ENCODE data around the gene SLC13A5.

The SLC13A5 gene

DNA sequence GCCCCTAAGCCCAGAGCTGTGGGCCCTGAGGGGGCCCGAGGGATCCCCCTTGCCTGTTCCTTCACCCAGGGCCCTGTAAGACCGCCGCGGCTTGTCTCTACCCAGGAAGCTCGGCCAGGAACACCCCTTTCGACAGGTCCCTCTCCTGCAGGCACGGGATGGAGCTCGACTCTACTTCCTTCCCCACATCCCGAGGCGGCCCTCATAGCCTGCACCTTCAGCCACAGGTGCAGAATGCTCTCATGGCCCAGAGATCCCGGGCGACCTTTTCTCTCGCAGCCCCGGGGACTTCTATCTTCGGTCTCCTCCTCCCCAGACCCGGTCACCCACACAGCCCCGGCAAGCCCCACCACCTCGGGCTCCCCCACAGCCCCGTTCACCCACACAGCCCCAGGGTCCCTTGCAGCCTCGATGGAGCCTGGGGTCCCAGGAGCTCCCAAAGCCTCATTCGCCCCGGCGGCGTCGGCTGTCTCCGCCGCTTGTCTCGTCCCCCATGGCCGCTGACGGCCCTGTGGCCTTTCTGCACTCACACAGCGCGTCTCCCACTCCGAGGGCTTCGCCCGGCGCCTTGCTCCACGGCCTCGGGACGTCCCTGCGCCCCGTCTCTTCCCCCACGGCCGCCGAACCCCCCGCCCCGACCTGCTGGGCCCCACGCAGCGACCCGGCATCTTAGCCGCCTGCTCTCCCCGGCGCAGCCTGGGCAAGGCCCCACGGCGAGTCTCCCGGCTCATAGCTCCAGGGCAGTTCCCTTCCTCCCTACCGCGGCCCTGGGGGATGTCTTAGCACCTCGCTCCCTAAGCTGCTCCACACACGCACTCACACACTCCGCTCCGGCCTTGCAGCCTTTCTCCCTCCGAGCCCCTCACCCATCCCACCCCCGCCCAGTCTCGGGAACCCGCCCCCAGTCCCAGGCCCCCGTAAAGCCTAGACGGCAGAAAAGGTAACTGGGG is 73.3 kb downstream of the SLC13A5 start:
- Histone ChIP-seq H3K9me3 (ENCODE audit: control insufficient read depth, low read length) (no peaks in the 10 kb centered on the region), H3K27me3 (ENCODE audit: control insufficient read depth, insufficient read depth, low read length, poor library complexity, severe bottlenecking) (no peaks in the 10 kb centered on the region), H3K36me3 (ENCODE audit: control insufficient read depth, insufficient read depth, low read length) (peaks cover 7% of the 10 kb centered on the region), H3K4me3 (ENCODE audit: insufficient read depth, low read depth, low read length) (peak overlapping the region; percentile 86), H3K4me1 (ENCODE audit: control insufficient read depth, insufficient read depth, low read length) (peaks cover 13% of the 10 kb centered on the region), H3K27ac (ENCODE audit: insufficient read depth, low read depth, low read length, poor library complexity, severe bottlenecking) (peak overlapping the region; percentile 74)
- WGBS, 2 experiments: 2% methylated on average over 64 to 66 of the region's 67 CpGs

DNA sequence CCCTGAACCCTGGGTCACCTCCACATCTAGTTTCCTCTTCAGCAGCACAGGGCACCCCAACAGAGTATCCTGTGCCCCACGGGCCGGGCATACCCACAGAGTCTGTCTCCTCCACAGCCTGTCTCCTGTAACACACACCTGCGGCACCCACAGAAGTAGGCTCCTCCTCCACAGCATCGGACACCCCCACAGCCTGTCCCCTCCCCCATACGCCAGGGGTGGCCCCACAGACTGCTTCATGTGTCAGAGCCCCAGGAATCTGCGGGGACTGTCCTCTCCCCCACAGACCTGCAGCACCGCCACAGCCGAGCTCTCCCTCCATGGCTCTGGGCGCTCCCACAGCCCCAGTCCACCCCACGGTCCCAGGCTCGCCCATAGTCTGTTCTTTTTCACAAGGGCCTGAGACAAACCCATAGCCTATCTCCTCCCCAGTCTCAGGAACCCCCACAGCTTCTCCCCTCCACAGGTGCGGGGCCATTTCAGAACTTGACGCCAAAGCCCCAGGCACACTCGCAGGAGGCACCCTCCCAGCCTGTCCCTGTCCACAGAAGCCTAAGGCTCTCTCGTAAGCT is 74.1 kb downstream of the SLC13A5 start:
- Histone ChIP-seq H3K9me3 (ENCODE audit: control insufficient read depth, low read length) (no peaks in the 10 kb centered on the region), H3K36me3 (ENCODE audit: control insufficient read depth, insufficient read depth, low read length) (peaks cover 11% of the 10 kb centered on the region), H3K4me3 (ENCODE audit: insufficient read depth, low read depth, low read length) (peak overlapping the region; percentile 86), H3K27me3 (ENCODE audit: control insufficient read depth, insufficient read depth, low read length, poor library complexity, severe bottlenecking) (no peaks in the 10 kb centered on the region), H3K27ac (ENCODE audit: insufficient read depth, low read depth, low read length, poor library complexity, severe bottlenecking) (no peak overlapping the region), H3K4me1 (ENCODE audit: control insufficient read depth, insufficient read depth, low read length) (peaks cover 13% of the 10 kb centered on the region)
- WGBS, 2 experiments: 62 to 68% methylated on average over 14 to 15 of the region's 15 CpGs

DNA sequence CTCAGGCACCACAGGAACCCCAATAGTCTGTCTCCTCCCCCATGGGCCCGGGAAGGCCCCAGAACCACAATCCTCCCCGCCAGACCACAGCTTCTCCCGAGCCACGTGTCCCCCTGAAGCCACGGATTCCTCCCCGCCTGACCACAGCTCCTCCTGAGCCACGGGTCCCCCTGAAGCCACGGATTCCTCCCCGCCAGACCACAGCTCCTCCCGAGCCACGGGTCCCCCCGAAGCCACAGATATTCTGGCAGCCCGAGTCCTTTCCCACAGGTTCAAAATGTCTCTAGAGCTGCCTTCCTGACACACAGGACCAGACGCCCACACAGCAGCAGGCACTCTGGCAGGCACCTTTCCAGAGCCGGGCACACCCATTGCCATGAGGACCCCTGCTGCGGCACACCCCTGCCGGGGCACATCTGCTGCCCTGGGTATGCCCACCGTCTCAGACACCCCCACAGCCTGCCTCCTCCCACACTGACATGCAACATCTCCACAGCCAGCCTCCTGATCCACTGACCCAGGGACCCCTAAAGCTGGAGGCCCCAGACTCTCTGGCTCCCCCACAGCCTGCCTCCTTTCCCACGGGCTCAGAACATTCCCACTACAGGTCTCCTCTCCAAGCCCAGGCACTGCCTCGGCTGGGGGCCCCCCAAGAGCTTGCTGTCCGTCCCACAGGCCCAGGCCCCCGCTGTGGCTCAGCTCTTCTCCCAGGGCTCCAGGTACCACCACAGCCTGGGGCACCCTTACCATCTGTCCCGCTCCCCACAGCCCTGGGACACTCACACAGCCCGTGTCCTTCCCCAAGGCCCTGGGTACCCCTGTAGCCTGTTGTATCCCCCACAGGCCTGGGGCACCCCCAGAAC is 74.9 kb downstream of the SLC13A5 start:
- Histone ChIP-seq H3K4me1 (ENCODE audit: control insufficient read depth, insufficient read depth, low read length) (peaks cover 13% of the 10 kb centered on the region), H3K27me3 (ENCODE audit: control insufficient read depth, insufficient read depth, low read length, poor library complexity, severe bottlenecking) (no peaks in the 10 kb centered on the region), H3K9me3 (ENCODE audit: control insufficient read depth, low read length) (no peaks in the 10 kb centered on the region), H3K36me3 (ENCODE audit: control insufficient read depth, insufficient read depth, low read length) (peaks cover 15% of the 10 kb centered on the region), H3K4me3 (ENCODE audit: insufficient read depth, low read depth, low read length) (no peak overlapping the region), H3K27ac (ENCODE audit: insufficient read depth, low read depth, low read length, poor library complexity, severe bottlenecking) (no peak overlapping the region)
- WGBS, 2 experiments: 88 to 90% methylated on average over 24 of the region's 24 CpGs

DNA sequence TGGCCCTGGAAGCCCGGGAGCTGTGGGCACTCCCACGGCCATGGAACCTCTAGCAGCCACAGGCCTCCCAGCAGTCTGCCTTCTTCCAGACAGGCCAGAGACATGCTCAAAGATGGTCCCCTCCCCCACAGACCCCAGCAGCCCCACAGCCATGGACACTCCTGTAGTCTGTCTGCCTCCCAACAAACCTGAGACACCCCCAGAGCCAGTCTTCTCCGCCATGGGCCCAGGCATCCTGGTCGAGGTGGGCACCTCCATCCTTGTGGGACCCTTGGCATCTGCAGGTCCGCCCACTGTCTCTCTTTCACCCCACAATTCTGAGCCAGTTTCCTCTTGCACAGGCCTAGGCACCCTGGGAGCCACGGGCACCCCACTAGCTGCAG is 75.7 kb downstream of the SLC13A5 start:
- Histone ChIP-seq H3K36me3 (ENCODE audit: control insufficient read depth, insufficient read depth, low read length) (peaks cover 18% of the 10 kb centered on the region), H3K4me1 (ENCODE audit: control insufficient read depth, insufficient read depth, low read length) (peaks cover 13% of the 10 kb centered on the region), H3K9me3 (ENCODE audit: control insufficient read depth, low read length) (no peaks in the 10 kb centered on the region), H3K27me3 (ENCODE audit: control insufficient read depth, insufficient read depth, low read length, poor library complexity, severe bottlenecking) (no peaks in the 10 kb centered on the region), H3K27ac (ENCODE audit: insufficient read depth, low read depth, low read length, poor library complexity, severe bottlenecking) (no peak overlapping the region), H3K4me3 (ENCODE audit: insufficient read depth, low read depth, low read length) (no peak overlapping the region)
- 90 to 92% methylated on average over 6 of the region's 6 CpGs for WGBS, 2 experiments

DNA sequence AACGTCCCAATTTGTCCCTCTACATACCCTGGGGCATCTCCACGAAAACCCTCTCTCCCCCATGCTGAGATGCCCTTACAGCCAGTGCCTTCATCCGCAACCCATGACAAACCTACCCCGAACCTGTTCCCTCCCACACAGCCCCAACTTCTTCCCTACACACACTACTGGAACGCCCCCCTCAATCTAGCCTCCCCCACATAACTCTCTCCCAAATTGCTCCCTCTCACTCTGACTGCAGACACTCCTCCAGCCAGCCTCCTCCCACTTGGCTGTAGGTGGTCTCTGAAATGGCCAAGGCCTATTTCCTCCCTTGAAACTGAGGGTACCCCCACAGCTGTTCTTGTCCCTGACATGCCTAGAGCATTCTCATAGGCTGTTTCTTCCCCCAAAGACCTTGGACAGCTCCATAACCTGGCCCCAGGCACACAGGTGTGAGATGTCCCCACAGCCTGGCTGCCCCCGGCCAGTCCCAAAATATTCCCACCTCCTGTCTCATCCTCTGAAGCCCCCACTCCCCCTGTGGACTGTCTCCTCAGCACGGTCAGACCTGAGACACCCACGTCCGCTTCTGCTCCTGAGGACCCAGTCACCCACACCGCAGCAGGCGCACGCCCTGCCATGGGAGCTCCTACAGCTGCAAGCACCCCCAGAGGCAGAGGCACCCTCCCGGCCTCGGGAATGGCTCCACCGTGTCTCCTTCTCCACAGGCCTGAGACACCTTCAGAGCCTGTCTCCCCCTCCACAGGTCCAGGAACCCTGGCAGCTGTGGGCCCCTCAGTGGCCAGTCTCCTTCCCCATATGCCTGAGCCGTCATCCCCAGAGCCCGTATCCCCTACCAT is 76.3 kb downstream of the SLC13A5 start:
- WGBS, 2 experiments: 92% methylated on average over 17 of the region's 17 CpGs
- peaks cover 12% of the 10 kb centered on the region for H3K4me1 ChIP-seq (ENCODE audit: control insufficient read depth, insufficient read depth, low read length)
- no peaks in the 10 kb centered on the region for H3K27me3 ChIP-seq (ENCODE audit: control insufficient read depth, insufficient read depth, low read length, poor library complexity, severe bottlenecking)
- H3K27ac ChIP-seq (ENCODE audit: insufficient read depth, low read depth, low read length, poor library complexity, severe bottlenecking): no peak overlapping the region
- no peaks in the 10 kb centered on the region for H3K9me3 ChIP-seq (ENCODE audit: control insufficient read depth, low read length)
- H3K4me3 ChIP-seq (ENCODE audit: insufficient read depth, low read depth, low read length): no peak overlapping the region
- H3K36me3 ChIP-seq (ENCODE audit: control insufficient read depth, insufficient read depth, low read length): peaks cover 18% of the 10 kb centered on the region

DNA sequence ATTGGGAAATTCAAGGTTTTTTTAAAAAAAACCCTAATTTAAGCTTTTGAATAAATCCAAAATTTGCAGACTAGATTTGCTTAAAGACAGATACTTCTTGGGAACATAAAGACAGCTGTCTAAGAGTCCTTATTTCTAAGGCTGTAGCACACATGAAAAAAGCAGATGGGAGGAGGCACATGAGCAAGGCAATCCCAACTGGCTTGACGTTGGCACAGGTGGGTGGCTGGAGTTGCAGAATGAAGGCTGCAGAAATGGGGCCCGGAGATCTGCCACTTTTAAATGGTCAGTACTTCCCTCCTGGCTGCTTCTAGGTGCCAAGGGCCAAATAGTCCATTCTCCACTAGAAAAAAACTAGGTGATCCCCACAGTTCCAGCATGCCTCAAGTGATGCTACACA is 77.1 kb downstream of the SLC13A5 start:
- no peaks in the 10 kb centered on the region for H3K9me3 ChIP-seq (ENCODE audit: control insufficient read depth, low read length)
- peaks cover 20% of the 10 kb centered on the region for H3K36me3 ChIP-seq (ENCODE audit: control insufficient read depth, insufficient read depth, low read length)
- H3K4me1 ChIP-seq (ENCODE audit: control insufficient read depth, insufficient read depth, low read length): peaks cover 9% of the 10 kb centered on the region
- H3K27ac ChIP-seq (ENCODE audit: insufficient read depth, low read depth, low read length, poor library complexity, severe bottlenecking): no peak overlapping the region
- no peak overlapping the region for H3K4me3 ChIP-seq (ENCODE audit: insufficient read depth, low read depth, low read length)
- H3K27me3 ChIP-seq (ENCODE audit: control insufficient read depth, insufficient read depth, low read length, poor library complexity, severe bottlenecking): no peaks in the 10 kb centered on the region
- WGBS, 2 experiments: 87 to 90% methylated on average over 2 of the region's 2 CpGs
